MCF 10A (cell line): ENCODE data around the gene SCAMP1. TPM values are rescaled to one million over a fixed set of nuclear protein-coding genes. Genes with fewer than 3 reads are reported as not detected.

Experiments used
- BruUV-seq: library from RNA; stranded (reverse); fragments of 400-500 nt; replicated peaks from 2 replicates; lab custom pipeline; 2021; lab: Mats Ljungman, UMichigan
- CTCF ChIA-PET: fragments of 300-600 bp; sonication (Branson Sonifier 250); formaldehyde crosslinking; extraction: SDS; loops from one replicate; lab custom pipeline; 2021; ENCODE audit warnings: antibody characterized with exemption, inconsistent platforms; lab: Yijun Ruan, JAX
- POLR2A ChIA-PET: fragments of 300-600, 350-650 bp; sonication (Branson Sonifier 250); formaldehyde crosslinking; extraction: SDS; loops from one replicate; lab custom pipeline; 2020; ENCODE audit warnings: antibody characterized with exemption, inconsistent platforms; lab: Yijun Ruan, JAX
- DNase-seq: peaks from one replicate; pipeline ENCODE4 v3.0.0-alpha.2; 2018; ENCODE audit not compliant: unreplicated experiment
- H3K27ac Mint-ChIP-seq: one replicate; pipeline ENCODE4 v1.8.0; 2022; ENCODE audit warnings: mild to moderate bottlenecking, low read depth, mixed read lengths; ENCODE audit not compliant: unreplicated experiment
- H3K27me3 Mint-ChIP-seq: one replicate; pipeline ENCODE4 v1.8.0; 2022; ENCODE audit warnings: mixed read lengths; ENCODE audit not compliant: insufficient read depth, unreplicated experiment
- H3K36me3 Mint-ChIP-seq: one replicate; pipeline ENCODE4 v1.8.0; 2022; ENCODE audit warnings: mild to moderate bottlenecking, moderate library complexity, mixed read lengths; ENCODE audit not compliant: insufficient read depth, unreplicated experiment
- H3K4me1 Mint-ChIP-seq: one replicate; pipeline ENCODE4 v1.8.0; 2022; ENCODE audit warnings: mixed read lengths; ENCODE audit not compliant: insufficient read depth, unreplicated experiment
- H3K4me3 Mint-ChIP-seq: one replicate; pipeline ENCODE4 v1.8.0; 2022; ENCODE audit warnings: mild to moderate bottlenecking, moderate library complexity, mixed read lengths; ENCODE audit not compliant: unreplicated experiment
- H3K9me3 Mint-ChIP-seq: one replicate; pipeline ENCODE4 v1.8.0; 2022; ENCODE audit warnings: mixed read lengths; ENCODE audit not compliant: unreplicated experiment
- CTCF ChIP-seq: fragments of 200-600 bp; IDR thresholded peaks from one replicate; pipeline ENCODE4 v1.8.0; 2022; ENCODE audit warnings: antibody characterized with exemption, mild to moderate bottlenecking; ENCODE audit not compliant: unreplicated experiment
- intact Hi-C: fragments of 100-400 bp; cut with micrococcal nuclease; formaldehyde crosslinking; loops from 2 replicates; pipeline ENCODE4 v1.14.1; 2022
- total RNA-seq: library from RNA; stranded (reverse); gene quantifications from 2 replicates; pipeline ENCODE4 v1.2.3, GENCODE V29; 2022

Gene SCAMP1
- total RNA-seq, 1 experiment from 2014 or later = 26.1 TPM

- no peaks in the 10 kb centered on the region for H3K9me3 Mint-ChIP-seq
- intact Hi-C loops = loop anchor here (2.0 kb wide), 1 partner anchor 25 kb away; no protein-coding TSS in a partner anchor
- no peaks in the 10 kb centered on the region for H3K27me3 Mint-ChIP-seq
- peak overlapping the region; percentile 3 for H3K4me3 Mint-ChIP-seq
- POLR2A ChIA-PET = interaction anchor here (0.5 to 1.7 kb wide), 11 partner anchors 13 to 461 kb away, joined by 3 to 18 read pairs (median 5); no protein-coding TSS in a partner anchor
- H3K27ac Mint-ChIP-seq = peak overlapping the region; percentile 96
- DNase-seq = no peak
- H3K4me1 Mint-ChIP-seq = peaks cover 44% of the 10 kb centered on the region
- no peak for TF ChIP-seq CTCF
- peaks cover 16% of the 10 kb centered on the region for H3K36me3 Mint-ChIP-seq
- CTCF ChIA-PET = interaction anchor here (0.5 to 1.4 kb wide), 6 partner anchors 13 to 461 kb away, joined by 3 to 6 read pairs (median 4); partner anchors contain the start of gene AP3B1
- BruUV-seq = no TSS peak
Measured at GRCh38 chr5:78503958-78504653, 143.7 kb downstream of the SCAMP1 start.

GRCh38 chr5:78504704-78505677 lies 144.6 kb downstream of the SCAMP1 start:
- Mint-ChIP-seq H3K4me1 (peaks cover 41% of the 10 kb centered on the region), H3K27me3 (no peaks in the 10 kb centered on the region), H3K27ac (peak overlapping the region; percentile 96), H3K4me3 (peak overlapping the region; percentile 3), H3K36me3 (peaks cover 20% of the 10 kb centered on the region), H3K9me3 (no peaks in the 10 kb centered on the region)
- DNase-seq = peak; percentile 98
- CTCF ChIA-PET = interaction anchor here (0.5 to 1.4 kb wide), 12 partner anchors 9 to 460 kb away, joined by 3 to 6 read pairs (median 3); partner anchors contain the start of gene AP3B1
- intact Hi-C loops = loop anchor here (2.0 kb wide), 1 partner anchor 24 kb away; no protein-coding TSS in a partner anchor
- POLR2A ChIA-PET = interaction anchor here (0.5 to 1.7 kb wide), 15 partner anchors 10 to 460 kb away, joined by 3 to 18 read pairs (median 5); no protein-coding TSS in a partner anchor
- no peak for TF ChIP-seq CTCF
- BruUV-seq = no TSS peak

- no peak for TF ChIP-seq CTCF
- no peak overlapping the region for H3K4me3 Mint-ChIP-seq
- H3K36me3 Mint-ChIP-seq = peaks cover 19% of the 10 kb centered on the region
- H3K9me3 Mint-ChIP-seq = no peaks in the 10 kb centered on the region
- ChIA-PET CTCF (interaction anchor here (0.7 to 1.4 kb wide), 5 partner anchors 10 to 458 kb away, joined by 3 to 5 read pairs (median 4); no protein-coding TSS in a partner anchor), POLR2A (interaction anchor here (1.4 to 1.7 kb wide), 7 partner anchors 9 to 81 kb away, joined by 6 to 18 read pairs (median 7); no protein-coding TSS in a partner anchor)
- H3K27ac Mint-ChIP-seq = peak overlapping the region; percentile 96
- peaks cover 39% of the 10 kb centered on the region for H3K4me1 Mint-ChIP-seq
- BruUV-seq = no TSS peak
- no peaks in the 10 kb centered on the region for H3K27me3 Mint-ChIP-seq
- intact Hi-C loops = loop anchor here (2.0 kb wide), 1 partner anchor 23 kb away; no protein-coding TSS in a partner anchor
- no peak for DNase-seq
Measured at GRCh38 chr5:78505860-78506259, 145.4 kb downstream of the SCAMP1 start.
